ENCODE data around the gene CD177.
"Not testable (repeated sequence)": the region's sequence is repeated elsewhere in the genome, so short reads cannot be mapped to it uniquely, and the experiment has no call there.

DNA sequence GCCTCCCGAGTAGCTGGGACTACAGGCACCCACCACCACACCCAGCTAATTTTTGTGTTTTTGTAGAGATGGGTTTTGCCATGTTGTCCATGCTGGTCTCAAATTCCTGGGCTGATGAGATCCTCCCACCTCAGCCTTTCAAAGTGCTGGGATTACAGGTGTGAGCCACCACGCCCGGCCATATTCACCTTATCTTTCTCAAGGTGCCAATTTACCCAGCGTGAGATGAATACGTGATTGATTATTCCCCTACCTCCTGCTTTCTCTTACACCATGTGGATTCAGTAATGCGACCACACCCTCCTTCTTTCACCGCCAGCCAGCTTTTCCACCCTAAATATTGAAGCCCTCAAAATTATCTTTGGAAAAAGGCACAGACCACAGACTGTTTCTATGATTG, 29.8 kb downstream of the CD177 start:
- TF ChIP-seq POLR2AphosphoS5 (IDR thresholded peaks at IDR 0.05): not testable (repeated sequence)
- TF ChIP-seq, protein P1, sequence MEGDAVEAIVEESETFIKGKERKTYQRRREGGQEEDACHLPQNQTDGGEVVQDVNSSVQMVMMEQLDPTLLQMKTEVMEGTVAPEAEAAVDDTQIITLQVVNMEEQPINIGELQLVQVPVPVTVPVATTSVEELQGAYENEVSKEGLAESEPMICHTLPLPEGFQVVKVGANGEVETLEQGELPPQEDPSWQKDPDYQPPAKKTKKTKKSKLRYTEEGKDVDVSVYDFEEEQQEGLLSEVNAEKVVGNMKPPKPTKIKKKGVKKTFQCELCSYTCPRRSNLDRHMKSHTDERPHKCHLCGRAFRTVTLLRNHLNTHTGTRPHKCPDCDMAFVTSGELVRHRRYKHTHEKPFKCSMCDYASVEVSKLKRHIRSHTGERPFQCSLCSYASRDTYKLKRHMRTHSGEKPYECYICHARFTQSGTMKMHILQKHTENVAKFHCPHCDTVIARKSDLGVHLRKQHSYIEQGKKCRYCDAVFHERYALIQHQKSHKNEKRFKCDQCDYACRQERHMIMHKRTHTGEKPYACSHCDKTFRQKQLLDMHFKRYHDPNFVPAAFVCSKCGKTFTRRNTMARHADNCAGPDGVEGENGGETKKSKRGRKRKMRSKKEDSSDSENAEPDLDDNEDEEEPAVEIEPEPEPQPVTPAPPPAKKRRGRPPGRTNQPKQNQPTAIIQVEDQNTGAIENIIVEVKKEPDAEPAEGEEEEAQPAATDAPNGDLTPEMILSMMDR (IDR thresholded peaks at IDR 0.05): not testable (repeated sequence)
